GM12878 (cell line): ENCODE measurements around the gene ZDHHC5. TPM values are rescaled to one million over a fixed set of nuclear protein-coding genes. Genes with fewer than 3 reads are reported as not detected.

Source experiments
- ATAC-seq: fragments of 200-7000 bp; cut with Tn5 transposase; 3 replicates; pipeline ENCODE4 v1.9.1; 2020; ENCODE audit warnings: mild to moderate bottlenecking, moderate library complexity
- BruUV-seq: library from RNA; stranded (reverse); fragments of 400-500 nt; replicated peaks from 2 replicates; lab custom pipeline; 2021; lab: Mats Ljungman, UMichigan
- CTCF ChIA-PET: fragments of 300-600 bp; sonication (Branson Sonifier 250); formaldehyde crosslinking; extraction: SDS; loops from one replicate; lab custom pipeline; 2021; ENCODE audit warnings: inconsistent platforms; lab: Yijun Ruan, JAX
- POLR2A ChIA-PET: fragments of 350-600 bp; formaldehyde crosslinking; extraction: SDS; loops from one replicate; lab custom pipeline; 2021; ENCODE audit warnings: inconsistent platforms; lab: Charles Lee
- RAD21 ChIA-PET: fragments of 300-600 bp; sonication (Branson Sonifier 250); formaldehyde crosslinking; loops from one replicate; lab custom pipeline; 2023; ENCODE audit warnings: antibody characterized with exemption; ENCODE audit not compliant: unreplicated experiment; lab: Charles Lee
- SMC1A ChIA-PET: fragments of 300-600 bp; sonication (Branson Sonifier 250); formaldehyde crosslinking; loops from one replicate; lab custom pipeline; 2023; ENCODE audit not compliant: unreplicated experiment, uncharacterized antibody; lab: Charles Lee
- DNase-seq: peaks from one replicate; pipeline ENCODE4 v3.0.0-alpha.2; 2011; ENCODE audit warnings: low read depth, low spot score
- FAIRE-seq: peaks from 3 replicates; lab custom pipeline; 2011; peaks lifted over from hg19 to GRCh38; lab: Jason Lieb, UNC
- H2AFZ ChIP-seq: 2 replicates; pipeline ENCODE4 v1.6.0; 2011; ENCODE audit warnings: low read depth, low read length, control low read depth; ENCODE audit not compliant: control insufficient read depth
- H3K27ac ChIP-seq: 2 replicates; pipeline ENCODE4 v1.5.1; 2011; ENCODE audit warnings: control low read depth; ENCODE audit not compliant: control insufficient read depth, insufficient read depth
- H3K27me3 ChIP-seq, 2 experiments: replicated peaks in 1 of 2; 2 replicates each; pipeline versions ENCODE4 v1.6.0 to v1.6.1; 2011; ENCODE audit warnings: low read length in 1 of 2; ENCODE audit not compliant: control insufficient read depth in 2 of 2, insufficient read depth in 2 of 2
- H3K36me3 ChIP-seq, 2 experiments: 2 replicates each; pipeline ENCODE4 v1.5.1; 2011; ENCODE audit warnings: low read length in 1 of 2; ENCODE audit not compliant: control insufficient read depth in 2 of 2, insufficient read depth in 2 of 2
- H3K4me1 ChIP-seq: 2 replicates; pipeline ENCODE4 v1.6.1; 2011; ENCODE audit warnings: mild to moderate bottlenecking, low read length, moderate library complexity, mixed read lengths; ENCODE audit not compliant: control insufficient read depth, insufficient read depth
- H3K4me2 ChIP-seq: 2 replicates; pipeline ENCODE4 v1.6.0; 2011; ENCODE audit warnings: control low read depth; ENCODE audit not compliant: control insufficient read depth, insufficient read depth
- H3K4me3 ChIP-seq: fragments of 200-600 bp; sonication (generic); 2 replicates; pipeline ENCODE4 v1.5.1; 2016
- H3K79me2 ChIP-seq: 2 replicates; pipeline ENCODE4 v1.6.0; 2011; ENCODE audit warnings: low read length; ENCODE audit not compliant: control insufficient read depth, insufficient read depth
- H3K9ac ChIP-seq: 2 replicates; pipeline ENCODE4 v1.8.0; 2011; ENCODE audit warnings: low read length, control low read depth, mixed read lengths; ENCODE audit not compliant: control insufficient read depth, insufficient read depth
- H3K9me3 ChIP-seq: replicated peaks from 3 replicates; pipeline ENCODE4 v1.5.1; 2011; ENCODE audit warnings: mild to moderate bottlenecking, low read length; ENCODE audit not compliant: control insufficient read depth, insufficient read depth
- H4K20me1 ChIP-seq: 2 replicates; pipeline ENCODE4 v1.6.0; 2011; ENCODE audit not compliant: control insufficient read depth, insufficient read depth
- ATF7 ChIP-seq: fragments of 450-650 bp; IDR thresholded peaks from 2 replicates; pipeline ENCODE4 v1.6.1; 2016; ENCODE audit warnings: low read depth, mild to moderate bottlenecking
- BACH1 ChIP-seq: fragments of 450-650 bp; IDR thresholded peaks from 2 replicates; pipeline ENCODE4 v1.6.1; 2017; ENCODE audit warnings: mild to moderate bottlenecking, borderline replicate concordance
- CHD4 ChIP-seq: fragments of 200-600 bp; sonication (generic); IDR thresholded peaks from 2 replicates; pipeline ENCODE4 v1.6.1; 2016; ENCODE audit warnings: mild to moderate bottlenecking
- DPF2 ChIP-seq: fragments of 450-650 bp; IDR thresholded peaks from 2 replicates; pipeline ENCODE4 v1.6.1; 2017; ENCODE audit warnings: mild to moderate bottlenecking
- HDAC2 ChIP-seq: fragments of 200-600 bp; sonication (generic); IDR thresholded peaks from 2 replicates; pipeline ENCODE4 v1.6.1; 2017
- NFIC ChIP-seq: IDR thresholded peaks from 2 replicates; pipeline ENCODE4 v1.6.1; 2012; ENCODE audit warnings: low read depth, mild to moderate bottlenecking, inconsistent platforms, low read length, moderate library complexity
- NR2C2 ChIP-seq: IDR thresholded peaks from 2 replicates; pipeline ENCODE4 v1.6.1; 2011; ENCODE audit warnings: borderline replicate concordance, low read depth; ENCODE audit not compliant: control insufficient read depth, insufficient read length
- NRF1 ChIP-seq: conservative IDR thresholded peaks from 2 replicates; pipeline ENCODE4 v1.6.1; 2011; ENCODE audit warnings: mild to moderate bottlenecking, low read depth, low read length, improper control_type of control experiment
- PML ChIP-seq: IDR thresholded peaks from 2 replicates; pipeline ENCODE4 v1.6.1; 2012; ENCODE audit warnings: low read length, inconsistent platforms
- POLR2AphosphoS2 ChIP-seq: IDR thresholded peaks from 2 replicates; pipeline ENCODE4 v1.6.1; 2011; ENCODE audit warnings: low read depth, mild to moderate bottlenecking, low read length, improper control_type of control experiment, moderate library complexity
- RAD21 ChIP-seq: IDR thresholded peaks from 2 replicates; pipeline ENCODE4 v1.6.1; 2011; ENCODE audit warnings: mild to moderate bottlenecking, low read depth, low read length, moderate library complexity; ENCODE audit not compliant: insufficient read depth
- SIX5 ChIP-seq: IDR thresholded peaks from 2 replicates; pipeline ENCODE4 v1.6.1; 2011; ENCODE audit warnings: mild to moderate bottlenecking, low read depth, low read length, moderate library complexity; ENCODE audit not compliant: severe bottlenecking
- YBX1 ChIP-seq: fragments of 450-650 bp; IDR thresholded peaks from 2 replicates; pipeline ENCODE4 v1.6.1; 2016; ENCODE audit warnings: antibody characterized with exemption
- WGBS: methylation state at CpG from one replicate; pipeline ENCODE4 v1.1.6; 2016; ENCODE audit warnings: low lambda C conversion rate; ENCODE audit not compliant: insufficient replicate concordance, insufficient coverage; ENCODE audit errors: missing lambda C conversion rate; 5-methylcytosine and 5-hydroxymethylcytosine counted together
- in situ Hi-C: fragments of 300-500 bp; cut with MboI; formaldehyde crosslinking; loops from 9 replicates; pipeline ENCODE4 v1.14.3; 2018; ENCODE audit warnings: mixed read lengths
- intact Hi-C: fragments of 100-400 bp; cut with micrococcal nuclease; formaldehyde crosslinking; loops from one replicate; pipeline ENCODE4 v1.14.2; 2022; ENCODE audit not compliant: unreplicated experiment
- polyA plus RNA-seq, 11 experiments: library from polyadenylated mRNA; depleted of rRNA in 4 of 11; unstranded in 6 of 11; stranded (reverse) in 5 of 11; fragments of >200 nt; fragmentation: Nextera tagmentation in 4 of 11; fragmentation: Illumina TruSeq in 1 of 11; extraction: Ambion mirVana in 4 of 11; extraction: Trizol in 1 of 11; gene quantifications; 1 replicate in 1 of 11; 2 replicates in 10 of 11; pipeline versions ENCODE4 v1.2.1 to v1.2.3, GENCODE V29; 2011 to 2016; ENCODE audit warnings: inconsistent platforms in 2 of 11, missing spikeins in 2 of 11, low read depth in 1 of 11
- total RNA-seq, 4 experiments: library from RNA; depleted of rRNA in 3 of 4; stranded (reverse); fragments of >200 nt in 3 of 4; fragmentation: Illumina TruSeq in 1 of 4; extraction: Trizol in 1 of 4; gene quantifications; 2 replicates each; pipeline versions ENCODE4 v1.2.1 to v1.2.3, GENCODE V29; 2013 to 2021
- TF ChIP-seq, protein P1 (sequence below): fragments of 450-650 bp; formaldehyde crosslinking; IDR thresholded peaks from 2 replicates; pipeline ENCODE4 v1.4.0; 2022; ENCODE audit warnings: mild to moderate bottlenecking, moderate library complexity
- TF ChIP-seq, protein P2 (sequence below): fragments of 450-650 bp; IDR thresholded peaks from 2 replicates; pipeline ENCODE4 v1.6.1; 2017; ENCODE audit warnings: mild to moderate bottlenecking, low read depth, inconsistent platforms; ENCODE audit not compliant: poor library complexity, severe bottlenecking
- TF ChIP-seq, protein P3 (sequence below): fragments of 450-650 bp; conservative IDR thresholded peaks from 2 replicates; pipeline ENCODE4 v1.6.1; 2017; ENCODE audit warnings: mild to moderate bottlenecking, moderate library complexity

The ZDHHC5 gene
- total and polyA plus RNA-seq, 10 of the 15 experiments (the other 5 are each of a cell fraction or from before 2014, with no cell fraction given) = 3.9 to 61.3 (median 37.6) TPM

GRCh38 chr11:57657194-57658022, 10.5 kb upstream of the ZDHHC5 start, which contains the start of gene CLP1:
TSS of gene CLP1 (plus strand) at chr11:57657762. CDS start at chr11:57659477, 1,715 bp downstream.
- Histone ChIP-seq H3K79me2 (peaks cover 18% of the 10 kb centered on the region), H3K4me2 (peak within 1 kb of the TSS; percentile 93), H3K9me3 (no peaks in the 10 kb centered on the region), H3K36me3 (peaks cover 7 to 9% of the 10 kb centered on the region in 2 experiments; a peak in 3 of 4 replicates), H3K27me3 (no peaks in the 10 kb centered on the region), H3K9ac (peak within 1 kb of the TSS; percentile 93), H3K4me1 (peaks cover 6% of the 10 kb centered on the region; the same call in 1 of the 2 replicates), H2AFZ (peak within 1 kb of the TSS; percentile 95), H3K27ac (peak within 1 kb of the TSS; percentile 75), H3K4me3 (peak within 1 kb of the TSS; percentile 91), H4K20me1 (no peaks in the 10 kb centered on the region)
- under 1% methylated on average over 45 of the region's 45 CpGs for WGBS
- ChIA-PET CTCF (interaction anchor here (0.6 to 5.6 kb wide), 10 partner anchors 11 to 312 kb away, joined by 3 to 34 read pairs (median 3); no protein-coding TSS in a partner anchor), SMC1A (interaction anchor here (0.7 to 3.1 kb wide), 6 partner anchors 9 to 143 kb away, joined by 3 to 14 read pairs (median 4); partner anchors contain the start of gene MED19), RAD21 (interaction anchor here (1.0 kb wide), 2 partner anchors 10 to 143 kb away, joined by 3 to 5 read pairs; no protein-coding TSS in a partner anchor), POLR2A (interaction anchor here (0.8 to 1.3 kb wide), 3 partner anchors 10 to 55 kb away, joined by 3 to 7 read pairs (median 6); partner anchors contain the start of genes MED19, TMX2 and ZDHHC5)
- DNase-seq (peak; percentile 94), FAIRE-seq (peak; percentile 78), ATAC-seq (peak; percentile 99)
- no TSS peak for BruUV-seq
- in situ Hi-C loops = no loop called here
- intact Hi-C loops = loop anchor here (1.0 kb wide), 2 partner anchors 10 to 232 kb away; no protein-coding TSS in a partner anchor
- no peak for TF ChIP-seq HDAC2
- TF ChIP-seq BACH1 = no peak; the same call in 1 of the 2 replicates
- peak; percentile 76 for TF ChIP-seq ATF7
- TF ChIP-seq DPF2 = peak; percentile 60
- TF ChIP-seq, protein P1, sequence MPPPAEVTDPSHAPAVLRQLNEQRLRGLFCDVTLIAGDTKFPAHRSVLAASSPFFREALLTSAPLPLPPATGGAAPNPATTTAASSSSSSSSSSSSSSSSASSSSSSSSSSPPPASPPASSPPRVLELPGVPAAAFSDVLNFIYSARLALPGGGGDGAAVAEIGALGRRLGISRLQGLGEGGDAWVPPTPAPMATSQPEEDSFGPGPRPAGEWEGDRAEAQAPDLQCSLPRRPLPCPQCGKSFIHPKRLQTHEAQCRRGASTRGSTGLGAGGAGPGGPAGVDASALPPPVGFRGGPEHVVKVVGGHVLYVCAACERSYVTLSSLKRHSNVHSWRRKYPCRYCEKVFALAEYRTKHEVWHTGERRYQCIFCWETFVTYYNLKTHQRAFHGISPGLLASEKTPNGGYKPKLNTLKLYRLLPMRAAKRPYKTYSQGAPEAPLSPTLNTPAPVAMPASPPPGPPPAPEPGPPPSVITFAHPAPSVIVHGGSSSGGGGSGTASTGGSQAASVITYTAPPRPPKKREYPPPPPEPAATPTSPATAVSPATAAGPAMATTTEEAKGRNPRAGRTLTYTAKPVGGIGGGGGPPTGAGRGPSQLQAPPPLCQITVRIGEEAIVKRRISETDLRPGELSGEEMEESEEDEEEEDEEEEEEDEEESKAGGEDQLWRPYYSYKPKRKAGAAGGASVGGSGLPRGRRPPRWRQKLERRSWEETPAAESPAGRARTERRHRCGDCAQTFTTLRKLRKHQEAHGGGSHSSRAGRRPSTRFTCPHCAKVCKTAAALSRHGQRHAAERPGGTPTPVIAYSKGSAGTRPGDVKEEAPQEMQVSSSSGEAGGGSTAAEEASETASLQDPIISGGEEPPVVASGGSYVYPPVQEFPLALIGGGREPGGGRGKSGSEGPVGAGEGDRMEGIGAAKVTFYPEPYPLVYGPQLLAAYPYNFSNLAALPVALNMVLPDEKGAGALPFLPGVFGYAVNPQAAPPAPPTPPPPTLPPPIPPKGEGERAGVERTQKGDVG (CRISPR knock-in tag) = no peak
- peak; percentile 97 for TF ChIP-seq SIX5
- TF ChIP-seq POLR2AphosphoS2 = peak; percentile 69
- TF ChIP-seq NR2C2 = no peak
- TF ChIP-seq NRF1 = peak; percentile 79
- TF ChIP-seq CHD4 = no peak
- peak; percentile 85 for TF ChIP-seq PML
- TF ChIP-seq, protein P2, sequence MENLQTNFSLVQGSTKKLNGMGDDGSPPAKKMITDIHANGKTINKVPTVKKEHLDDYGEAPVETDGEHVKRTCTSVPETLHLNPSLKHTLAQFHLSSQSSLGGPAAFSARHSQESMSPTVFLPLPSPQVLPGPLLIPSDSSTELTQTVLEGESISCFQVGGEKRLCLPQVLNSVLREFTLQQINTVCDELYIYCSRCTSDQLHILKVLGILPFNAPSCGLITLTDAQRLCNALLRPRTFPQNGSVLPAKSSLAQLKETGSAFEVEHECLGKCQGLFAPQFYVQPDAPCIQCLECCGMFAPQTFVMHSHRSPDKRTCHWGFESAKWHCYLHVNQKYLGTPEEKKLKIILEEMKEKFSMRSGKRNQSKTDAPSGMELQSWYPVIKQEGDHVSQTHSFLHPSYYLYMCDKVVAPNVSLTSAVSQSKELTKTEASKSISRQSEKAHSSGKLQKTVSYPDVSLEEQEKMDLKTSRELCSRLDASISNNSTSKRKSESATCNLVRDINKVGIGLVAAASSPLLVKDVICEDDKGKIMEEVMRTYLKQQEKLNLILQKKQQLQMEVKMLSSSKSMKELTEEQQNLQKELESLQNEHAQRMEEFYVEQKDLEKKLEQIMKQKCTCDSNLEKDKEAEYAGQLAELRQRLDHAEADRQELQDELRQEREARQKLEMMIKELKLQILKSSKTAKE = no peak
- TF ChIP-seq, protein P3, sequence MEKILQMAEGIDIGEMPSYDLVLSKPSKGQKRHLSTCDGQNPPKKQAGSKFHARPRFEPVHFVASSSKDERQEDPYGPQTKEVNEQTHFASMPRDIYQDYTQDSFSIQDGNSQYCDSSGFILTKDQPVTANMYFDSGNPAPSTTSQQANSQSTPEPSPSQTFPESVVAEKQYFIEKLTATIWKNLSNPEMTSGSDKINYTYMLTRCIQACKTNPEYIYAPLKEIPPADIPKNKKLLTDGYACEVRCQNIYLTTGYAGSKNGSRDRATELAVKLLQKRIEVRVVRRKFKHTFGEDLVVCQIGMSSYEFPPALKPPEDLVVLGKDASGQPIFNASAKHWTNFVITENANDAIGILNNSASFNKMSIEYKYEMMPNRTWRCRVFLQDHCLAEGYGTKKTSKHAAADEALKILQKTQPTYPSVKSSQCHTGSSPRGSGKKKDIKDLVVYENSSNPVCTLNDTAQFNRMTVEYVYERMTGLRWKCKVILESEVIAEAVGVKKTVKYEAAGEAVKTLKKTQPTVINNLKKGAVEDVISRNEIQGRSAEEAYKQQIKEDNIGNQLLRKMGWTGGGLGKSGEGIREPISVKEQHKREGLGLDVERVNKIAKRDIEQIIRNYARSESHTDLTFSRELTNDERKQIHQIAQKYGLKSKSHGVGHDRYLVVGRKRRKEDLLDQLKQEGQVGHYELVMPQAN = peak; percentile 56
- TF ChIP-seq NFIC = no peak
- no peak for TF ChIP-seq YBX1
- no peak for TF ChIP-seq RAD21
